GM08714 (cell line): ENCODE results near the gene SLC22A15.

Source experiments
- H3K4me3 ChIP-seq: fragments of 200-500 bp; sonication (Bioruptor generic); 2 replicates; pipeline ENCODE4 v1.5.1; 2014; ENCODE audit warnings: mild to moderate bottlenecking, low read length, inconsistent platforms
- ZNF274 ChIP-seq: IDR thresholded peaks from 2 replicates; pipeline ENCODE4 v1.6.1; 2012; ENCODE audit warnings: mild to moderate bottlenecking, low read depth, low read length

Gene SLC22A15

GRCh38 chr1:116113615-116114014, 137.3 kb downstream of the SLC22A15 start:
- TF ChIP-seq ZNF274, result no peak

GRCh38 chr1:116115476-116116439, 139.4 kb downstream of the SLC22A15 start:
- H3K4me3 ChIP-seq, result no peak overlapping the region
- no peak for TF ChIP-seq ZNF274

More at GRCh38 chr1:116113615-116114014, 137.3 kb downstream of the SLC22A15 start:
- no peak overlapping the region for H3K4me3 ChIP-seq

- no peak for TF ChIP-seq ZNF274
- H3K4me3 ChIP-seq, result no peak overlapping the region
Observed at GRCh38 chr1:116118471-116118870, 142.2 kb downstream of the SLC22A15 start.
